Activated naive CD4-positive, alpha-beta T cell treated with anti-CD3 and anti-CD28 coated beads, Interleukin-2, amount 10 ng/mL, durations not matched to agents 7 days and 5 days (primary cell): ENCODE data around the gene ARFGAP3.

Experiments used
- CTCF ChIA-PET: fragments of 350-600 bp; sonication (Branson Sonifier 250); formaldehyde crosslinking; loops from one replicate; lab custom pipeline; 2021; ENCODE audit warnings: antibody characterized with exemption; lab: Charles Lee
- DNase-seq: peaks from one replicate; pipeline ENCODE4 v3.0.0-alpha.2; 2020
- H3K27ac Mint-ChIP-seq: one replicate; pipeline ENCODE4 v1.8.0; 2021; ENCODE audit warnings: mild to moderate bottlenecking, moderate library complexity, mixed read lengths
- H3K27me3 Mint-ChIP-seq: one replicate; pipeline ENCODE4 v1.8.0; 2021; ENCODE audit warnings: mild to moderate bottlenecking, mixed read lengths
- H3K36me3 Mint-ChIP-seq: one replicate; pipeline ENCODE4 v1.8.0; 2021; ENCODE audit warnings: mixed read lengths
- H3K4me1 Mint-ChIP-seq: one replicate; pipeline ENCODE4 v1.8.0; 2021; ENCODE audit warnings: mixed read lengths
- H3K4me3 Mint-ChIP-seq: one replicate; pipeline ENCODE4 v1.8.0; 2021; ENCODE audit warnings: mild to moderate bottlenecking, moderate library complexity, mixed read lengths
- H3K9me3 Mint-ChIP-seq: one replicate; pipeline ENCODE4 v1.8.0; 2021; ENCODE audit warnings: mixed read lengths

ARFGAP3 gene

GRCh38 chr22:42891696-42892095 lies 34.6 kb upstream of the ARFGAP3 start:
- no peaks in the 10 kb centered on the region for H3K27me3 Mint-ChIP-seq
- CTCF ChIA-PET = no interaction called here
- H3K4me3 Mint-ChIP-seq = no peak overlapping the region
- peaks cover 13% of the 10 kb centered on the region for H3K36me3 Mint-ChIP-seq
- no peak overlapping the region for H3K27ac Mint-ChIP-seq
- no peak for DNase-seq
- peaks cover 79% of the 10 kb centered on the region for H3K4me1 Mint-ChIP-seq
- H3K9me3 Mint-ChIP-seq = no peaks in the 10 kb centered on the region

- no peak overlapping the region for H3K4me3 Mint-ChIP-seq
- peaks cover 73% of the 10 kb centered on the region for H3K4me1 Mint-ChIP-seq
- H3K27ac Mint-ChIP-seq = no peak overlapping the region
- CTCF ChIA-PET = interaction anchor here (1.5 kb wide), 1 partner anchor 24 kb away, joined by 4 read pairs; no protein-coding TSS in a partner anchor
- H3K9me3 Mint-ChIP-seq = no peaks in the 10 kb centered on the region
- DNase-seq = no peak
- H3K36me3 Mint-ChIP-seq = peaks cover 13% of the 10 kb centered on the region
- no peaks in the 10 kb centered on the region for H3K27me3 Mint-ChIP-seq
Measured at GRCh38 chr22:42891008-42891407, 33.9 kb upstream of the ARFGAP3 start.

GRCh38 chr22:42889304-42889703 lies 32.2 kb upstream of the ARFGAP3 start:
- CTCF ChIA-PET = no interaction called here
- Mint-ChIP-seq H3K4me3 (no peak overlapping the region), H3K27ac (peak overlapping the region; percentile 62), H3K36me3 (peaks cover 15% of the 10 kb centered on the region), H3K27me3 (no peaks in the 10 kb centered on the region), H3K4me1 (peaks cover 56% of the 10 kb centered on the region), H3K9me3 (no peaks in the 10 kb centered on the region)
- no peak for DNase-seq

- CTCF ChIA-PET = interaction anchor here (1.4 kb wide), 1 partner anchor 146 kb away, joined by 3 read pairs; no protein-coding TSS in a partner anchor
- Mint-ChIP-seq H3K9me3 (no peaks in the 10 kb centered on the region), H3K4me3 (no peak overlapping the region), H3K27me3 (no peaks in the 10 kb centered on the region), H3K4me1 (peaks cover 42% of the 10 kb centered on the region), H3K27ac (peak overlapping the region; percentile 59), H3K36me3 (peaks cover 16% of the 10 kb centered on the region)
- DNase-seq = no peak
Measured at GRCh38 chr22:42887523-42888507, 30.7 kb upstream of the ARFGAP3 start.

- no peak for DNase-seq
- no peaks in the 10 kb centered on the region for H3K27me3 Mint-ChIP-seq
- H3K4me3 Mint-ChIP-seq = no peak overlapping the region
- no peaks in the 10 kb centered on the region for H3K9me3 Mint-ChIP-seq
- H3K4me1 Mint-ChIP-seq = peaks cover 39% of the 10 kb centered on the region
- CTCF ChIA-PET = no interaction called here
- H3K36me3 Mint-ChIP-seq = peaks cover 17% of the 10 kb centered on the region
- H3K27ac Mint-ChIP-seq = no peak overlapping the region
Measured at GRCh38 chr22:42887120-42887519, 30.0 kb upstream of the ARFGAP3 start.

GRCh38 chr22:42885446-42885845 lies 28.4 kb upstream of the ARFGAP3 start:
- H3K4me3 Mint-ChIP-seq = no peak overlapping the region
- H3K4me1 Mint-ChIP-seq = peaks cover 26% of the 10 kb centered on the region
- no peak for DNase-seq
- CTCF ChIA-PET = interaction anchor here (1.5 kb wide), 1 partner anchor 175 kb away, joined by 4 read pairs; no protein-coding TSS in a partner anchor
- no peak overlapping the region for H3K27ac Mint-ChIP-seq
- H3K36me3 Mint-ChIP-seq = peaks cover 14% of the 10 kb centered on the region
- H3K9me3 Mint-ChIP-seq = no peaks in the 10 kb centered on the region
- no peaks in the 10 kb centered on the region for H3K27me3 Mint-ChIP-seq

- H3K36me3 Mint-ChIP-seq = peaks cover 16% of the 10 kb centered on the region
- H3K4me3 Mint-ChIP-seq = no peak overlapping the region
- H3K27me3 Mint-ChIP-seq = no peaks in the 10 kb centered on the region
- peaks cover 23% of the 10 kb centered on the region for H3K4me1 Mint-ChIP-seq
- no peak for DNase-seq
- CTCF ChIA-PET = interaction anchor here (1.5 kb wide), 1 partner anchor 176 kb away, joined by 4 read pairs; no protein-coding TSS in a partner anchor
- peak overlapping the region; percentile 11 for H3K27ac Mint-ChIP-seq
- H3K9me3 Mint-ChIP-seq = no peaks in the 10 kb centered on the region
Measured at GRCh38 chr22:42884616-42885375, 27.7 kb upstream of the ARFGAP3 start.

GRCh38 chr22:42883970-42884369 lies 26.9 kb upstream of the ARFGAP3 start:
- peaks cover 15% of the 10 kb centered on the region for H3K4me1 Mint-ChIP-seq
- no peak for DNase-seq
- H3K4me3 Mint-ChIP-seq = no peak overlapping the region
- peaks cover 13% of the 10 kb centered on the region for H3K36me3 Mint-ChIP-seq
- H3K9me3 Mint-ChIP-seq = no peaks in the 10 kb centered on the region
- CTCF ChIA-PET = no interaction called here
- no peak overlapping the region for H3K27ac Mint-ChIP-seq
- no peaks in the 10 kb centered on the region for H3K27me3 Mint-ChIP-seq

GRCh38 chr22:42883121-42883520 lies 26.0 kb upstream of the ARFGAP3 start:
- CTCF ChIA-PET = interaction anchor here (1.2 kb wide), 1 partner anchor 151 kb away, joined by 3 read pairs; no protein-coding TSS in a partner anchor
- Mint-ChIP-seq H3K9me3 (no peaks in the 10 kb centered on the region), H3K27ac (no peak overlapping the region), H3K4me1 (peaks cover 6% of the 10 kb centered on the region), H3K4me3 (no peak overlapping the region), H3K27me3 (no peaks in the 10 kb centered on the region), H3K36me3 (peaks cover 10% of the 10 kb centered on the region)
- no peak for DNase-seq

- H3K36me3 Mint-ChIP-seq = peaks cover 10% of the 10 kb centered on the region
- DNase-seq = no peak
- H3K4me1 Mint-ChIP-seq = no peaks in the 10 kb centered on the region
- CTCF ChIA-PET = interaction anchor here (1.2 kb wide), 1 partner anchor 152 kb away, joined by 3 read pairs; no protein-coding TSS in a partner anchor
- no peaks in the 10 kb centered on the region for H3K9me3 Mint-ChIP-seq
- no peak overlapping the region for H3K4me3 Mint-ChIP-seq
- no peaks in the 10 kb centered on the region for H3K27me3 Mint-ChIP-seq
- H3K27ac Mint-ChIP-seq = no peak overlapping the region
Measured at GRCh38 chr22:42881982-42882656, 25.0 kb upstream of the ARFGAP3 start.

GRCh38 chr22:42881298-42881697 lies 24.2 kb upstream of the ARFGAP3 start:
- H3K4me1 Mint-ChIP-seq = no peaks in the 10 kb centered on the region
- peaks cover 14% of the 10 kb centered on the region for H3K36me3 Mint-ChIP-seq
- CTCF ChIA-PET = no interaction called here
- H3K27ac Mint-ChIP-seq = no peak overlapping the region
- H3K4me3 Mint-ChIP-seq = no peak overlapping the region
- no peaks in the 10 kb centered on the region for H3K27me3 Mint-ChIP-seq
- H3K9me3 Mint-ChIP-seq = no peaks in the 10 kb centered on the region
- no peak for DNase-seq

GRCh38 chr22:42880815-42881214 lies 23.7 kb upstream of the ARFGAP3 start:
- Mint-ChIP-seq H3K9me3 (no peaks in the 10 kb centered on the region), H3K27ac (no peak overlapping the region), H3K4me3 (no peak overlapping the region), H3K4me1 (no peaks in the 10 kb centered on the region), H3K27me3 (no peaks in the 10 kb centered on the region), H3K36me3 (peaks cover 14% of the 10 kb centered on the region)
- CTCF ChIA-PET = no interaction called here
- DNase-seq = no peak

GRCh38 chr22:42879371-42880021 lies 22.4 kb upstream of the ARFGAP3 start:
- Mint-ChIP-seq H3K4me3 (no peak overlapping the region), H3K36me3 (peaks cover 14% of the 10 kb centered on the region), H3K4me1 (no peaks in the 10 kb centered on the region), H3K9me3 (no peaks in the 10 kb centered on the region), H3K27me3 (no peaks in the 10 kb centered on the region), H3K27ac (no peak overlapping the region)
- CTCF ChIA-PET = interaction anchor here (1.4 kb wide), 1 partner anchor 12 kb away, joined by 6 read pairs; no protein-coding TSS in a partner anchor
- no peak for DNase-seq
